Retinal pigment epithelial cell (primary cell): ENCODE results near the gene CEMIP.

ENCODE experiments used
- DNase-seq: peaks from one replicate; pipeline ENCODE4 v3.0.0-alpha.2; 2010; ENCODE audit warnings: low read depth
- H3K4me3 ChIP-seq: 2 replicates; pipeline ENCODE4 v1.5.1; 2011; ENCODE audit warnings: mild to moderate bottlenecking, low read length, control low read depth, moderate library complexity
- TF ChIP-seq, protein P1 (sequence below): conservative IDR thresholded peaks from 2 replicates; pipeline ENCODE4 v1.5.1; 2011; ENCODE audit warnings: low read depth, low read length, control low read depth, inconsistent platforms

The CEMIP gene

GRCh38 chr15:80790236-80790635, 11.1 kb downstream of the CEMIP start:
- TF ChIP-seq, protein P1, sequence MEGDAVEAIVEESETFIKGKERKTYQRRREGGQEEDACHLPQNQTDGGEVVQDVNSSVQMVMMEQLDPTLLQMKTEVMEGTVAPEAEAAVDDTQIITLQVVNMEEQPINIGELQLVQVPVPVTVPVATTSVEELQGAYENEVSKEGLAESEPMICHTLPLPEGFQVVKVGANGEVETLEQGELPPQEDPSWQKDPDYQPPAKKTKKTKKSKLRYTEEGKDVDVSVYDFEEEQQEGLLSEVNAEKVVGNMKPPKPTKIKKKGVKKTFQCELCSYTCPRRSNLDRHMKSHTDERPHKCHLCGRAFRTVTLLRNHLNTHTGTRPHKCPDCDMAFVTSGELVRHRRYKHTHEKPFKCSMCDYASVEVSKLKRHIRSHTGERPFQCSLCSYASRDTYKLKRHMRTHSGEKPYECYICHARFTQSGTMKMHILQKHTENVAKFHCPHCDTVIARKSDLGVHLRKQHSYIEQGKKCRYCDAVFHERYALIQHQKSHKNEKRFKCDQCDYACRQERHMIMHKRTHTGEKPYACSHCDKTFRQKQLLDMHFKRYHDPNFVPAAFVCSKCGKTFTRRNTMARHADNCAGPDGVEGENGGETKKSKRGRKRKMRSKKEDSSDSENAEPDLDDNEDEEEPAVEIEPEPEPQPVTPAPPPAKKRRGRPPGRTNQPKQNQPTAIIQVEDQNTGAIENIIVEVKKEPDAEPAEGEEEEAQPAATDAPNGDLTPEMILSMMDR: no peak
- DNase-seq: no peak
- H3K4me3 ChIP-seq: no peak overlapping the region

DNA sequence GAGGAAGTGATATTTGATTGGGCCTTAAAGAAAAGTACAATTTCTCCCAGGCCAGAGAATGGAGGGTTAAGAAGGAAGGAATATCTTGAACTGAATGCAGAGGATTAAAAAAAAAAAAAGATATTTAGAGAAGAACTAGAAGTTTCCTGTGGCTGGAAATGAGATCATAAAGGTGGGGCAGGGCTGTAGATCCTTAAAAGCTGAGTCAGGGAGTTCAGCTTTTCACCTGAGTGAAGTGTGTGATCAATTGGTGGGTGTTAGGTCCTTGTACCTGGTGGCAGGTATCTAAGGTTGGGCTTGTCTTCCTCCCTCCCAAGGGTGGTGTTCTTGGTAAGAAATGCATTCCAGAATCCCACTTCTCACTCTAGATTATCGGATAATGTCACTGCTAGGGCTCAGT, 11.8 kb downstream of the CEMIP start:
- TF ChIP-seq, protein P1: no peak
- DNase-seq: no peak
- H3K4me3 ChIP-seq: no peak overlapping the region

DNA sequence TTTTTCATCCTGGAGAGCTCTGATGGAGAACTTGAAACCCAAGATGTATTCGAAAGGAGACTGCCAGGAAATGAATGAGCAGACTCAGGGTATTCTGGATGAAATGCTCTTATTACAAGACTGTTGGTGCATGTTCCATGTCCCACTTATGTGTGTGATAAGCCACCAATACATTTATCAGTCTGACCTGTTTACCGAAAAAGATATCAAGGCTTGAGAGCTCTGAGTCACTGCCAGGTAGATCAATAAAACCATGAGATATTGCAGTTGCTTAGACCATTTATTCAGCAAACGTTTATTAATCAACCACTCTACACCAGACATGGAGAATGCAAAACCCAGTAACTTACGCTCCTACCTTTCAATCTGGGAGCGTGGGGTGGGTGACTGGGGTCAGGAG, 17.2 kb downstream of the CEMIP start:
- H3K4me3 ChIP-seq: no peak overlapping the region
- TF ChIP-seq, protein P1: no peak
- DNase-seq: no peak

DNA sequence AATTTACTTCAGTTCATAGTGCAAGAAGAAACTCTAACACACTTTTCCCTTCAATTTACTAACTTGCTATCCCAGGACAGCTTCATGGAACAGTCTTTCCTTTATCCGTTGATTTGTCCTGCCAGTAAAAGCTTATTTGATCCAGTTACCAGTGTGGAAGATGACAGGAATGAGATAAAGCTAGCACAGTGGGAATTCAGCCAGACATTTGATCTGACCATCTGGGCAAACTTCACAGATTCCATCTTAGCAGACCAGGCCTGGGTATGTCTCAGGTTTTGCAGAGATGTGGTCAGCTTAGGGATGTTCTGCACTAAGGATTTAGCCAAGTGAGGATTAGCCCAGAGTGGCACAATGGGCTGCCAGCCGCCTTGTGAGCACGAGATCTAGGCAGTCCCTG, 19.7 kb downstream of the CEMIP start:
- DNase-seq: no peak

GRCh38 chr15:80800067-80800466, 20.9 kb downstream of the CEMIP start:
- TF ChIP-seq, protein P1: no peak
- no peak overlapping the region for H3K4me3 ChIP-seq
- DNase-seq: no peak

More for the DNA sequence above, 19.7 kb downstream of the CEMIP start:
- no peak overlapping the region for H3K4me3 ChIP-seq
- TF ChIP-seq, protein P1: no peak

GRCh38 chr15:80801891-80802680, 22.9 kb downstream of the CEMIP start:
- H3K4me3 ChIP-seq: no peak overlapping the region
- DNase-seq: no peak
- TF ChIP-seq, protein P1: no peak

DNA sequence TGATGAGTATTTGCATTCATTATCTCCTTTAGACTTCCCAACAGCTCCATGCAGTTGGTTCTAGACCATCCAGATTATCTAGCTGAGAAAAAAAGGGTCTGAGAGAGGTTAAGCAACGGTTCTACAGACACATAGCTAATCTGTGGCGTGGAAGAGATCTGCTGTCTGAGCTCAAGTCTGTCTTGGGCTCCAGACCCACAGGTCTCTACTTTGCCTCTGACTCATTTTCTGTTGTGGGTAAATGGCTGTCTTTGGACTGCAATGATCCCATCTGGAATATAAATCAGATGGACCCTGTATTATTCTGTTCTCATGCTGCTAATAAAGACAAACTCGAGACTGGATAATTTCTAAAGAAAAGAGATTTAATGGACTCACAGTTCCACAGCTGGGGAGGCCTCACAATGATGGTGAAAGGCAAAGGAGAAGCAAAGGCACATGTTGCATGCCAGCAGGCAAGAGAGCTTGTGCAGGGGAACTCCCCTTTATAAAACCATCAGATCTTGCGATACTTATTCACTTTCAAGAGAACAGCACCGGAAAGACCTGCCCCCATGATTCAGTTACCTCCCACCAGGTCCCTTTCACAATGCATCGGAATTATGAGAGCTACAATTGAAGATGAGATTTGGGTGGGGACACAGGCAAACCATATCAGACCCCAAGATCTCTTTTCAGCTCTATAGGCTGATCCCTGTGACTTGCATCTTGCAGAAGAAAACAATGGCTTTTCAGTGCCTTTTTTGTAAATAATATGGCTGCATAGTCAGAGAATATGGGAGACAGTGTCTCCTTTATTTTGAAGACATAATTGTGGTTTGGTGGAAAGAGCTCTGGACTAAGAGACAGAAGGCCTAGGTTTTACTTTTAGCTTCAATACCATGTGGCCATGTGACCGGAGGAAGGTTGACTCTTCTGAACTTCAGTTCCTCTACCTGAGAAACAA, 24.7 kb downstream of the CEMIP start:
- H3K4me3 ChIP-seq: no peak overlapping the region
- DNase-seq: no peak
- TF ChIP-seq, protein P1: no peak
